Upper lobe of left lung (tissue), 6 donors: ENCODE results near the gene AMOTL1. TPM values are rescaled to one million over a fixed set of nuclear protein-coding genes. Genes with fewer than 3 reads are reported as not detected.

Experiments used
- ATAC-seq, 2 donors: fragments of 200-7000 bp; cut with Tn5 transposase; one replicate each; pipeline ENCODE4 v1.9.1; 2022; ENCODE audit warnings: mild to moderate bottlenecking in 2 of 2, moderate library complexity in 2 of 2; ENCODE audit not compliant: low FRiP score in 2 of 2
- DNase-seq, 2 donors: peaks; one replicate each; pipeline ENCODE4 v3.0.0-alpha.2; 2019 to 2020
- H3K27ac ChIP-seq, 4 donors: fragments of 200-600 bp; sonication (generic); one replicate each; pipeline ENCODE4 v1.5.1; 2016 to 2019
- H3K27me3 ChIP-seq, 4 donors: fragments of 200-600 bp; sonication (generic); one replicate each; pipeline ENCODE4 v1.5.1; 2017 to 2019
- H3K36me3 ChIP-seq, 4 donors: fragments of 200-600 bp; sonication (generic); one replicate each; pipeline ENCODE4 v1.5.1; 2016 to 2019
- H3K4me1 ChIP-seq, 4 donors: fragments of 200-600 bp; sonication (generic); one replicate each; pipeline ENCODE4 v1.5.1; 2018 to 2019
- H3K4me3 ChIP-seq, 4 donors: fragments of 200-600 bp; sonication (generic); one replicate each; pipeline ENCODE4 v1.5.1; 2017 to 2019; ENCODE audit warnings: mild to moderate bottlenecking in 2 of 4, moderate library complexity in 1 of 4
- H3K9me3 ChIP-seq, 4 donors: fragments of 200-600 bp; sonication (generic); one replicate each; pipeline ENCODE4 v1.5.1; 2018 to 2019
- CTCF ChIP-seq, 6 experiments: fragments of 450-650 bp in 4 of 6; fragments of 200-600 bp in 2 of 6; sonication (generic) in 2 of 6; IDR thresholded peaks; one replicate each; pipeline ENCODE4 v1.5.1; 2016 to 2019; ENCODE audit warnings: antibody characterized with exemption in 6 of 6
- EP300 ChIP-seq, 4 donors: sonication (generic); formaldehyde crosslinking; IDR thresholded peaks; one replicate each; pipeline ENCODE4 v1.5.1; 2017; ENCODE audit warnings: antibody characterized with exemption in 4 of 4, control low read depth in 2 of 4
- POLR2A ChIP-seq, 4 donors: fragments of 450-650 bp; IDR thresholded peaks; one replicate each; pipeline ENCODE4 v1.5.1; 2016 to 2017; ENCODE audit warnings: antibody characterized with exemption in 4 of 4, mild to moderate bottlenecking in 2 of 4
- POLR2AphosphoS5 ChIP-seq, 2 donors: sonication (generic); formaldehyde crosslinking; IDR thresholded peaks; one replicate each; pipeline ENCODE4 v1.5.1; 2017; ENCODE audit warnings: antibody characterized with exemption in 2 of 2
- WGBS, 2 donors: methylation state at CpG; one replicate each; pipeline ENCODE4 v1.1.5; 2017 to 2018; 5-methylcytosine and 5-hydroxymethylcytosine counted together
- total RNA-seq, 6 donors: library from RNA; depleted of rRNA in 4 of 6; stranded (reverse); fragments of >200 nt in 4 of 6; gene quantifications; one replicate each; pipeline versions ENCODE4 v1.1.0 to v1.2.1, GENCODE V29; 2016 to 2021
- donor health status: DM: no; HTN: no; CAD: no; lungs with moderate emphysema.
- donor health status: DM: no; HTN: yes; CAD: no; lungs with severe emphysema.

Gene AMOTL1
- total RNA-seq, 6 donors from 2014 or later = 30.4 to 54.7 (median 46.1) TPM

GRCh38 chr11:94784884-94785283 lies 16.7 kb downstream of the AMOTL1 start:
- ATAC-seq (no peak), DNase-seq (no peak)
- Histone ChIP-seq H3K4me1 (peaks cover 39 to 83% (median 59%) of the 10 kb centered on the region in 4 donors), H3K27ac (peak overlapping the region in 1 of 4 donors; percentile 46), H3K4me3 (no peak overlapping the region), H3K27me3 (no peaks in the 10 kb centered on the region), H3K36me3 (no peaks in the 10 kb centered on the region), H3K9me3 (no peaks in the 10 kb centered on the region)
- TF ChIP-seq EP300 (IDR thresholded peaks at IDR 0.05) (no peak), POLR2AphosphoS5 (IDR thresholded peaks at IDR 0.05) (no peak)

- H3K27ac ChIP-seq = peak overlapping the region in 2 of 4 donors; percentile 1 to 46
These were observed 17.4 kb downstream of the AMOTL1 start for GRCh38 chr11:94785509-94785908.

GRCh38 chr11:94786264-94787126 lies 18.3 kb downstream of the AMOTL1 start:
- H3K4me3 ChIP-seq = no peak overlapping the region
- peaks cover 33 to 78% (median 53%) of the 10 kb centered on the region in 4 donors for H3K4me1 ChIP-seq
- no peaks in the 10 kb centered on the region for H3K27me3 ChIP-seq
- TF ChIP-seq CTCF (IDR thresholded peaks at IDR 0.05) (peak; percentile 34 to 68 (median 58)), EP300 (IDR thresholded peaks at IDR 0.05) (no peak), POLR2AphosphoS5 (IDR thresholded peaks at IDR 0.05) (no peak), POLR2A (IDR thresholded peaks at IDR 0.05) (no peak)
- WGBS, 2 donors = 49 to 51% methylated on average over 10 of the region's 10 CpGs
- no peaks in the 10 kb centered on the region for H3K9me3 ChIP-seq
- H3K27ac ChIP-seq = no peak overlapping the region
- H3K36me3 ChIP-seq = no peaks in the 10 kb centered on the region
- DNase-seq (peak in 1 of 2 donors; percentile 18), ATAC-seq (peak in 1 of 2 donors; percentile 65)

More at GRCh38 chr11:94785509-94785908, 17.4 kb downstream of the AMOTL1 start:
- DNase-seq (no peak), ATAC-seq (no peak)
- TF ChIP-seq EP300 (IDR thresholded peaks at IDR 0.05) = no peak
- no peak for TF ChIP-seq POLR2AphosphoS5 (IDR thresholded peaks at IDR 0.05)
- no peak for TF ChIP-seq CTCF (IDR thresholded peaks at IDR 0.05)
- Histone ChIP-seq H3K36me3 (no peaks in the 10 kb centered on the region), H3K4me3 (no peak overlapping the region), H3K4me1 (peaks cover 42 to 80% (median 54%) of the 10 kb centered on the region in 4 donors), H3K9me3 (no peaks in the 10 kb centered on the region), H3K27me3 (no peaks in the 10 kb centered on the region)
- WGBS, 2 donors = 58 to 60% methylated on average over 4 of the region's 4 CpGs

- H3K36me3 ChIP-seq = no peaks in the 10 kb centered on the region
- H3K4me1 ChIP-seq = peaks cover 26 to 76% (median 54%) of the 10 kb centered on the region in 4 donors
- H3K9me3 ChIP-seq = no peaks in the 10 kb centered on the region
- ATAC-seq = no peak
- H3K27ac ChIP-seq = no peak overlapping the region
- WGBS, 2 donors = 69 to 81% methylated on average over 5 of the region's 5 CpGs
- TF ChIP-seq POLR2A (IDR thresholded peaks at IDR 0.05) = no peak
- DNase-seq = no peak
- no peak overlapping the region for H3K4me3 ChIP-seq
- H3K27me3 ChIP-seq = no peaks in the 10 kb centered on the region
These were observed 19.6 kb downstream of the AMOTL1 start for GRCh38 chr11:94787801-94788200.

GRCh38 chr11:94788396-94788795 lies 20.2 kb downstream of the AMOTL1 start:
- Histone ChIP-seq H3K27ac (no peak overlapping the region), H3K27me3 (no peaks in the 10 kb centered on the region), H3K9me3 (no peaks in the 10 kb centered on the region), H3K36me3 (no peaks in the 10 kb centered on the region), H3K4me3 (no peak overlapping the region), H3K4me1 (peaks cover 30 to 77% (median 55%) of the 10 kb centered on the region in 4 donors)
- DNase-seq = no peak
- WGBS, 2 donors = 60 to 63% methylated on average over 5 of the region's 5 CpGs
- no peak for ATAC-seq
- no peak for TF ChIP-seq POLR2A (IDR thresholded peaks at IDR 0.05)
- TF ChIP-seq CTCF (IDR thresholded peaks at IDR 0.05) = no peak
- no peak for TF ChIP-seq EP300 (IDR thresholded peaks at IDR 0.05)
- no peak for TF ChIP-seq POLR2AphosphoS5 (IDR thresholded peaks at IDR 0.05)
